K562 (cell line): Measurements from ENCODE around the gene PLEKHM2.

Source experiments
- CEBPG ChIP-seq, 3 experiments: fragments of 200-800 bp in 1 of 3; sonication (Bioruptor generic) in 1 of 3; sonication (generic) in 1 of 3; formaldehyde crosslinking in 1 of 3; IDR thresholded peaks in 2 of 3; conservative IDR thresholded peaks in 1 of 3; 2 replicates each; pipeline versions ENCODE4 v1.6.1 to v1.8.0; 2016 to 2022; ENCODE audit warnings: missing compliant biosample characterization in 2 of 3, missing genetic modification characterization in 2 of 3, mild to moderate bottlenecking in 1 of 3, missing genetic modification reagents in 1 of 3
- CREM ChIP-seq: IDR thresholded peaks from 2 replicates; pipeline ENCODE4 v1.6.1; 2014; ENCODE audit warnings: antibody characterized with exemption, low read depth
- DPF2 ChIP-seq: fragments of 450-650 bp; IDR thresholded peaks from 2 replicates; pipeline ENCODE4 v1.6.1; 2016
- HMG20B ChIP-seq: fragments of 250-450 bp; sonication (Bioruptor Pico); IDR thresholded peaks from 2 replicates; pipeline ENCODE4 v1.5.0; 2021; ENCODE audit warnings: mild to moderate bottlenecking
- NRF1 ChIP-seq, 2 experiments: fragments of 450-650 bp; IDR thresholded peaks in 1 of 2; conservative IDR thresholded peaks in 1 of 2; 2 replicates each; pipeline ENCODE4 v1.6.1; 2014; ENCODE audit warnings: mild to moderate bottlenecking in 2 of 2
- POLR2AphosphoS2 ChIP-seq: IDR thresholded peaks from 2 replicates; pipeline ENCODE4 v1.6.1; 2012; ENCODE audit warnings: low read length, improper control_type of control experiment
- SIN3A ChIP-seq, 2 experiments: fragments of 150-350 bp in 1 of 2; IDR thresholded peaks; 2 replicates each; pipeline ENCODE4 v1.6.1; 2011 to 2016; ENCODE audit warnings: borderline replicate concordance in 2 of 2, low read depth in 2 of 2, low read length in 2 of 2, mild to moderate bottlenecking in 2 of 2, moderate library complexity in 2 of 2; ENCODE audit not compliant: control insufficient read depth in 1 of 2
- SMARCA4 ChIP-seq: fragments of 450-650 bp; IDR thresholded peaks from 2 replicates; pipeline ENCODE4 v1.6.1; 2016
- TAF1 ChIP-seq: IDR thresholded peaks from 2 replicates; pipeline ENCODE4 v1.6.1; 2011; ENCODE audit warnings: mild to moderate bottlenecking, low read length, moderate library complexity; ENCODE audit not compliant: insufficient read depth, control insufficient read depth, severe bottlenecking; ENCODE audit errors: extremely low read depth
- TEAD4 ChIP-seq, 2 experiments: sonication (generic) in 1 of 2; formaldehyde crosslinking in 1 of 2; IDR thresholded peaks; 2 replicates each; pipeline versions ENCODE4 v1.6.1 to v1.8.0; 2012 to 2022; ENCODE audit warnings: borderline replicate concordance in 1 of 2, inconsistent platforms in 1 of 2, low read length in 1 of 2, mild to moderate bottlenecking in 1 of 2, missing genetic modification reagents in 1 of 2
- TF ChIP-seq, protein P1 (sequence below): fragments of 250-450 bp; sonication (Bioruptor Pico); IDR thresholded peaks from 2 replicates; pipeline ENCODE4 v1.5.0; 2022; ENCODE audit warnings: mild to moderate bottlenecking
- TF ChIP-seq, protein P2 (sequence below), 3 experiments: IDR thresholded peaks in 2 of 3; conservative IDR thresholded peaks in 1 of 3; 2 replicates each; pipeline ENCODE4 v1.5.1; 2011 to 2012; ENCODE audit warnings: low read length in 3 of 3, mild to moderate bottlenecking in 3 of 3, control low read depth in 2 of 3, improper control_type of control experiment in 1 of 3, inconsistent platforms in 1 of 3, low read depth in 1 of 3, mixed read lengths in 1 of 3, moderate library complexity in 1 of 3; ENCODE audit not compliant: insufficient read depth in 2 of 3
- TF ChIP-seq, protein P3 (sequence below): fragments of 450-650 bp; IDR thresholded peaks from 2 replicates; pipeline ENCODE4 v1.6.1; 2016; ENCODE audit warnings: mild to moderate bottlenecking
- TF ChIP-seq, protein P4 (sequence below), 2 experiments: fragments of 450-650 bp; formaldehyde crosslinking in 1 of 2; IDR thresholded peaks; 2 replicates each; pipeline versions ENCODE4 v1.4.0 to v1.6.1; 2014 to 2020; ENCODE audit warnings: mild to moderate bottlenecking in 2 of 2, borderline replicate concordance in 1 of 2, low read depth in 1 of 2

DNA sequence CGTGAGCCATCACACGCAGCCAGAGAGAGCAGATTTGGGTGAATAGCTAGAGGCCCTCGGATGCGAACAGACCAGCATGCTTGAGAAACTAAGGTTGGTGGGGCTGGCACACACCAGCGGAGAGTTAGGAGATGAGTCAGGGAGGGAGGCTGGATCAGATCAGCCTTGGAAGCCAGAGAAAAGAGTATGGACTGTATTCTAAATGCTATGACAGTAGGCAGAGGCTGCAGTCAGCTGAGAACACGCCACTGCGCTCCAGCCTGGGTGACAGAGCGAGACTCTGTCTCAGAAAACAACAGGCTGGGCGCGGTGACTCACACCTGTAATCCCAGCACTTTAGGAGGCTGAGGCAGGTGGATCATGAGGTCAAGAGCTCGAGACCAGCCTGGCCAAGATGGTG lies 4.0 kb upstream of the PLEKHM2 start:
- TF ChIP-seq, protein P1, sequence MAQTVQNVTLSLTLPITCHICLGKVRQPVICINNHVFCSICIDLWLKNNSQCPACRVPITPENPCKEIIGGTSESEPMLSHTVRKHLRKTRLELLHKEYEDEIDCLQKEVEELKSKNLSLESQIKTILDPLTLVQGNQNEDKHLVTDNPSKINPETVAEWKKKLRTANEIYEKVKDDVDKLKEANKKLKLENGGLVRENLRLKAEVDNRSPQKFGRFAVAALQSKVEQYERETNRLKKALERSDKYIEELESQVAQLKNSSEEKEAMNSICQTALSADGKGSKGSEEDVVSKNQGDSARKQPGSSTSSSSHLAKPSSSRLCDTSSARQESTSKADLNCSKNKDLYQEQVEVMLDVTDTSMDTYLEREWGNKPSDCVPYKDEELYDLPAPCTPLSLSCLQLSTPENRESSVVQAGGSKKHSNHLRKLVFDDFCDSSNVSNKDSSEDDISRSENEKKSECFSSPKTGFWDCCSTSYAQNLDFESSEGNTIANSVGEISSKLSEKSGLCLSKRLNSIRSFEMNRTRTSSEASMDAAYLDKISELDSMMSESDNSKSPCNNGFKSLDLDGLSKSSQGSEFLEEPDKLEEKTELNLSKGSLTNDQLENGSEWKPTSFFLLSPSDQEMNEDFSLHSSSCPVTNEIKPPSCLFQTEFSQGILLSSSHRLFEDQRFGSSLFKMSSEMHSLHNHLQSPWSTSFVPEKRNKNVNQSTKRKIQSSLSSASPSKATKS = no peak
- TF ChIP-seq, protein P2, sequence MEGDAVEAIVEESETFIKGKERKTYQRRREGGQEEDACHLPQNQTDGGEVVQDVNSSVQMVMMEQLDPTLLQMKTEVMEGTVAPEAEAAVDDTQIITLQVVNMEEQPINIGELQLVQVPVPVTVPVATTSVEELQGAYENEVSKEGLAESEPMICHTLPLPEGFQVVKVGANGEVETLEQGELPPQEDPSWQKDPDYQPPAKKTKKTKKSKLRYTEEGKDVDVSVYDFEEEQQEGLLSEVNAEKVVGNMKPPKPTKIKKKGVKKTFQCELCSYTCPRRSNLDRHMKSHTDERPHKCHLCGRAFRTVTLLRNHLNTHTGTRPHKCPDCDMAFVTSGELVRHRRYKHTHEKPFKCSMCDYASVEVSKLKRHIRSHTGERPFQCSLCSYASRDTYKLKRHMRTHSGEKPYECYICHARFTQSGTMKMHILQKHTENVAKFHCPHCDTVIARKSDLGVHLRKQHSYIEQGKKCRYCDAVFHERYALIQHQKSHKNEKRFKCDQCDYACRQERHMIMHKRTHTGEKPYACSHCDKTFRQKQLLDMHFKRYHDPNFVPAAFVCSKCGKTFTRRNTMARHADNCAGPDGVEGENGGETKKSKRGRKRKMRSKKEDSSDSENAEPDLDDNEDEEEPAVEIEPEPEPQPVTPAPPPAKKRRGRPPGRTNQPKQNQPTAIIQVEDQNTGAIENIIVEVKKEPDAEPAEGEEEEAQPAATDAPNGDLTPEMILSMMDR (IDR thresholded peaks at IDR 0.05 in 2 of 3, conservative IDR thresholded peaks at IDR 0.05 in 1 of 3; ENCODE audit: insufficient read depth in 2 of 3, low read depth in 1 of 3, low read length in 3 of 3) = no peak
- TF ChIP-seq, protein P3, sequence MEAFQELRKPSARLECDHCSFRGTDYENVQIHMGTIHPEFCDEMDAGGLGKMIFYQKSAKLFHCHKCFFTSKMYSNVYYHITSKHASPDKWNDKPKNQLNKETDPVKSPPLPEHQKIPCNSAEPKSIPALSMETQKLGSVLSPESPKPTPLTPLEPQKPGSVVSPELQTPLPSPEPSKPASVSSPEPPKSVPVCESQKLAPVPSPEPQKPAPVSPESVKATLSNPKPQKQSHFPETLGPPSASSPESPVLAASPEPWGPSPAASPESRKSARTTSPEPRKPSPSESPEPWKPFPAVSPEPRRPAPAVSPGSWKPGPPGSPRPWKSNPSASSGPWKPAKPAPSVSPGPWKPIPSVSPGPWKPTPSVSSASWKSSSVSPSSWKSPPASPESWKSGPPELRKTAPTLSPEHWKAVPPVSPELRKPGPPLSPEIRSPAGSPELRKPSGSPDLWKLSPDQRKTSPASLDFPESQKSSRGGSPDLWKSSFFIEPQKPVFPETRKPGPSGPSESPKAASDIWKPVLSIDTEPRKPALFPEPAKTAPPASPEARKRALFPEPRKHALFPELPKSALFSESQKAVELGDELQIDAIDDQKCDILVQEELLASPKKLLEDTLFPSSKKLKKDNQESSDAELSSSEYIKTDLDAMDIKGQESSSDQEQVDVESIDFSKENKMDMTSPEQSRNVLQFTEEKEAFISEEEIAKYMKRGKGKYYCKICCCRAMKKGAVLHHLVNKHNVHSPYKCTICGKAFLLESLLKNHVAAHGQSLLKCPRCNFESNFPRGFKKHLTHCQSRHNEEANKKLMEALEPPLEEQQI = no peak
- TF ChIP-seq DPF2 = no peak
- TF ChIP-seq TAF1 = no peak
- TF ChIP-seq CREM = no peak
- TF ChIP-seq NRF1 (conservative IDR thresholded peaks at IDR 0.05 in 1 of 2, IDR thresholded peaks at IDR 0.05 in 1 of 2) = no peak
- no peak for TF ChIP-seq HMG20B (CRISPR knock-in tag)
- no peak for TF ChIP-seq CEBPG (CRISPR knock-in tag; IDR thresholded peaks at IDR 0.05)
- TF ChIP-seq CEBPG (tag; conservative IDR thresholded peaks at IDR 0.05 in 1 of 2, IDR thresholded peaks at IDR 0.05 in 1 of 2) = no peak
- no peak for TF ChIP-seq TEAD4 (IDR thresholded peaks at IDR 0.05; ENCODE audit: low read length)
- TF ChIP-seq TEAD4 (CRISPR knock-in tag; IDR thresholded peaks at IDR 0.05; ENCODE audit: borderline replicate concordance) = no peak
- TF ChIP-seq, protein P4, sequence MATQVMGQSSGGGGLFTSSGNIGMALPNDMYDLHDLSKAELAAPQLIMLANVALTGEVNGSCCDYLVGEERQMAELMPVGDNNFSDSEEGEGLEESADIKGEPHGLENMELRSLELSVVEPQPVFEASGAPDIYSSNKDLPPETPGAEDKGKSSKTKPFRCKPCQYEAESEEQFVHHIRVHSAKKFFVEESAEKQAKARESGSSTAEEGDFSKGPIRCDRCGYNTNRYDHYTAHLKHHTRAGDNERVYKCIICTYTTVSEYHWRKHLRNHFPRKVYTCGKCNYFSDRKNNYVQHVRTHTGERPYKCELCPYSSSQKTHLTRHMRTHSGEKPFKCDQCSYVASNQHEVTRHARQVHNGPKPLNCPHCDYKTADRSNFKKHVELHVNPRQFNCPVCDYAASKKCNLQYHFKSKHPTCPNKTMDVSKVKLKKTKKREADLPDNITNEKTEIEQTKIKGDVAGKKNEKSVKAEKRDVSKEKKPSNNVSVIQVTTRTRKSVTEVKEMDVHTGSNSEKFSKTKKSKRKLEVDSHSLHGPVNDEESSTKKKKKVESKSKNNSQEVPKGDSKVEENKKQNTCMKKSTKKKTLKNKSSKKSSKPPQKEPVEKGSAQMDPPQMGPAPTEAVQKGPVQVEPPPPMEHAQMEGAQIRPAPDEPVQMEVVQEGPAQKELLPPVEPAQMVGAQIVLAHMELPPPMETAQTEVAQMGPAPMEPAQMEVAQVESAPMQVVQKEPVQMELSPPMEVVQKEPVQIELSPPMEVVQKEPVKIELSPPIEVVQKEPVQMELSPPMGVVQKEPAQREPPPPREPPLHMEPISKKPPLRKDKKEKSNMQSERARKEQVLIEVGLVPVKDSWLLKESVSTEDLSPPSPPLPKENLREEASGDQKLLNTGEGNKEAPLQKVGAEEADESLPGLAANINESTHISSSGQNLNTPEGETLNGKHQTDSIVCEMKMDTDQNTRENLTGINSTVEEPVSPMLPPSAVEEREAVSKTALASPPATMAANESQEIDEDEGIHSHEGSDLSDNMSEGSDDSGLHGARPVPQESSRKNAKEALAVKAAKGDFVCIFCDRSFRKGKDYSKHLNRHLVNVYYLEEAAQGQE (IDR thresholded peaks at IDR 0.05; ENCODE audit: borderline replicate concordance) = no peak
- TF ChIP-seq, protein P4 (CRISPR knock-in tag; IDR thresholded peaks at IDR 0.05; ENCODE audit: low read depth) = no peak
- no peak for TF ChIP-seq SMARCA4
- TF ChIP-seq SIN3A (IDR thresholded peaks at IDR 0.05; ENCODE audit: borderline replicate concordance in 2 of 2, control insufficient read depth in 1 of 2, low read depth in 2 of 2, low read length in 2 of 2) = no peak
- no peak for TF ChIP-seq POLR2AphosphoS2
